GM18858 (cell line): ENCODE measurements around the gene SOX5.

Source experiments
- ATAC-seq: cut with Tn5 transposase; IDR thresholded peaks from one replicate; pipeline ENCODE4 v1.9.1; 2021; ENCODE audit not compliant: unreplicated experiment

SOX5 gene

DNA sequence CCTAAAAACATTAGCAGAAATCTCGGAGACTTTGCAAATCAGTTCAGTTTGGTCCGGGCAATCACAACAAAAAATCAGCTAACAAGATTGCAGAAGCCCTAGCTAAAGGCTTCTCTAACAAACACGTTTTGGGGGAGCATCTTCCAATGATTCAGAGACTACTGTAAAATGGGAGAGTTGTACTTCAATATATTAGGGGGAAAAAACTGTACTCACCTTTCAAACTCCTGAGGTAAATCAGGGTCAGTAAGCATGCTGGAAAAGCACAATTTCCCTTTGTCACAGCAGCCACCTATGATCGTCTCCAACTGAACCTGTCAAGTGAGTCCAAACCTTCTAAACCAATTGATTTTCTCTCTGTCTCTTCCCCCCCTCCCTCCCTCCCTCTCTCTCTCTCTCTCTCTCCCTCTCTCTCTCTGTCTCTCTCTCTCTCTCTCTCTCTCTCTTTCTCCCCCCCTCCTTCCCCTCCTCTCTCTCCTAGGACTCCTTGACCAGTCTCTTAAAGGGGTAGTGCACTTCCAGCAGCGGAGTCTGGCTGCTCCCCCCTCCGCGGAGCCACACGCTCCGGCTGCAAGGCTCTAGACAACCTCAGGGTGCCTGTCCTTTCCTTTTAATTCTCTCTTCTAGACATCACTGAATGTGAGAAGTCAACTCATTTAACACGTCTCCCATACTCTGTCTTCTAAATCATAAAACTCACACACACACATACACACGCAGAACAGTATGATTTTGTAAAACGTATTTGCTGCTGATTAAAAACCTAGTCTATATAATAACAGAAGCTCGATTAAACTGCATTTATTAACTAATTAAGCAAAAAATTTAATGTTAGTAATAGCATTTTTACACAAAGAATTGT lies at the start of gene SOX5:
Gene SOX5 (minus strand): TSS at position 323 of the 862 bp plus-strand sequence. CDS start 69 bp downstream, at position 254.
- no peak for ATAC-seq

GRCh38 chr12:23987046-23987445 lies 37.6 kb upstream of the SOX5 start:
- ATAC-seq: no peak

DNA sequence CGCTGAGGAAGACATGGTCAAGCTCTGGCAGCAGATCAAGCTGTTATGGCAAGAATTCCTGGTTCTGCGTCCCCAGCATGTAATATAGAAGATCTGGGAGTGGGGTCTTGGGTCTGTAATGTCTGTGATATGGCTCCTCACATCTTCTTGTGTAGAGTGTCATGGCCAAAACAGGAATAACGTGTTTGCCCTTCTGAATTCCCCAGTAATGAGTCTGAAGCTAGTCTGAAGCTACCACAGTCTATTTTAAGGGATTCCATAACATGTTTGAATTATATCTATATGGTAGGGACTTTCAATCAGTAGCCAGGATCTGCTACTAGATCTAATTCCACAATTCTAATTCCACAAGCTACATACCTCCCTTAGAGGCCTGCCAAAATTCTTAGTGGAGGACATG lies 31.4 kb upstream of the SOX5 start:
- ATAC-seq: no peak

DNA sequence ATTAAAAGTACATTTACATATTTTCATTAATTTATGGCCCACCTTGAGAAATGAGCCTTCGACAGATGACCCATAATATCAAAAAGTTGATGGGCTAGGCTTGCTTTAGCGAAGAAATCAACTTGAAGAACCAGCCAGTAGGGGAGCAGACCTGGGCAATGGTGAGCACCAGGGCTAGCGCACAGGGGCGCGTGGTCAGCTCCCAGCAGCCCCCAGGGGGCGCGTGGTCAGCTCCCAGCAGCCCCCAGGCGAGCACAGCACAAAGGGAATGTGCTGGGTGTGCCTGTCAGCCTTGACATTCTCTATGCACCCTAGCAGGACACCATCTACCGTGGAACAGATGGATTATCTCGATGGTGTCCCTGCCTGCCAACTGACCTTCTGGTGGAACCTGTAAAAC lies 15.3 kb upstream of the SOX5 start:
- ATAC-seq: no peak

- no peak for ATAC-seq
Measured at GRCh38 chr12:23959826-23960225, 10.4 kb upstream of the SOX5 start.

DNA sequence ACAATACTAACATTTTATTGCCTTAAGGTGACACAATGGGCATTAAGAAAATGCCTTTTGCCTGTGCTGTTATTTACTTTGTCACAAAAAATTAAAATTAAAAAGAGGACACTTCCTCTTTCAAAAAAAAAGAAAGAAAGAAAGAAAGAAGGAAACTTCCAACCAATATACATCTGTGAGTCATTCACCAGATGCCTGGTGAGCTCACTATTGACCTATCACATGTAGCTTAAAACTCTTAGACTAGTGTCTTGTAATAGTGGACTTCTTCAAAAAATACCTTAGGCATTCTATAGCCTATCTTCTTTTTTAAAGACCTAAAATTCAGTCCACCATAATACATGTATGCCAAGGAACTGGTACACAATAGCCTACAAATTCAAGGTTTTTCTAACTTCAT lies 4.9 kb upstream of the SOX5 start:
- ATAC-seq: no peak

DNA sequence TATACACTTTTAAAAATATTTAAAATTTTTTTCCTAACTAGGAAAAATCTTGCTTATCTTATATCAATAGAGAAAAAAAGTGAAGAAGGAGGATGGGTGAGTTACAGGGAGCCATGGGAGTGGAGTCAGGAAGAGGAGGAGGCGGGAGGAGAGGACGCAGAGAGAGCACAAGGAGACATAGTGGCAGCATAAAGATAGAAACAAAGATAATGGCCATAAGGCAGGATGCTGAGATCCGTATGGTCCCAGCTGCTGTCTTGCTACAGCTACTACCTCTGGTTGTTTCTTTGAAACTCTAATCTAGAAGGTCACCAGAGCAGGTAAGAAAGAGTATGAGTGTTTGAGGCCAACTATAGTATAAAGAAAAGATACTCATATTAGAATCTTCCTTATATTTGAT lies 2.6 kb upstream of the SOX5 start:
- ATAC-seq: no peak

- no peak for ATAC-seq
Measured at GRCh38 chr12:23950775-23951451, 1.4 kb upstream of the SOX5 start.

- ATAC-seq: no peak
Measured at GRCh38 chr12:23950210-23950774, 822 bp upstream of the SOX5 start.

DNA sequence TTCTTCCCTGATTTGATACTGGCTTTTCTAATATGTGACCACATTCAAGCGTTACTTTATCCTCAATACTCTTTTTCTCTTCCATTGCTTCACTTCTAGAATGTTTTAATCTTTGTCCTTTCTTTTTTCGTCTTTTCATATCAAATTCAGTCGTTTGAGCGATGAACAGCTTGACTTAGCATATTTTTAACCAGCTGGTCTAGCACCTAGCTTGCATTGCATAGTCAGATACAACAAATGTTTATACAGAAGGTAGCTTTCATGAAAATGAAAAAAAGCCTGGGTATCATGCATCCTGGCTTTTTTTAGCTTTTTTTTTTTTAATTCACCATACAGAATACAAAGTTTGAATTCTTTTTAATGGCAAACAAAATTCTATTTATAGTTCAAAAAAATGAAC lies 1.2 kb downstream of the SOX5 start:
- no peak for ATAC-seq

GRCh38 chr12:23947395-23947794 lies 2.1 kb downstream of the SOX5 start:
- ATAC-seq: no peak

DNA sequence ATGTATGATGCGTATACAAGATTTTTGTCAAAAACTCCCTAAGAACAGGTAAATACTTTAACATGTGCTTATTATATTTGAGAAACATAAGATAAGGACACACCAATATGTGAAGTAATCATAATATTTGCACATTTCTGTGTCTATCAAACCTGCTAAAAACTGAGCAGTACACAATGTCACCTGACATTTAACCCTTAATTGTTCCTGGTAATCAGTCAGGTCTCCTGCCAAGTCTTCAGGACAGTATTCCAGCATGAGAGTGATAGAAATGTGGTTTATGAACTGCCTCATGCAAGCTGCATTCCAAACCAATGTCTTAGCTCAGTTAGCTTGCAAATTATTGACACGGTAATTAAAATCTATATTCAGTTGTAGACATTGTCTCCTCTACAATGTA lies 4.2 kb downstream of the SOX5 start:
- ATAC-seq: no peak

- no peak for ATAC-seq
Measured at GRCh38 chr12:23944067-23944466, 5.4 kb downstream of the SOX5 start.

DNA sequence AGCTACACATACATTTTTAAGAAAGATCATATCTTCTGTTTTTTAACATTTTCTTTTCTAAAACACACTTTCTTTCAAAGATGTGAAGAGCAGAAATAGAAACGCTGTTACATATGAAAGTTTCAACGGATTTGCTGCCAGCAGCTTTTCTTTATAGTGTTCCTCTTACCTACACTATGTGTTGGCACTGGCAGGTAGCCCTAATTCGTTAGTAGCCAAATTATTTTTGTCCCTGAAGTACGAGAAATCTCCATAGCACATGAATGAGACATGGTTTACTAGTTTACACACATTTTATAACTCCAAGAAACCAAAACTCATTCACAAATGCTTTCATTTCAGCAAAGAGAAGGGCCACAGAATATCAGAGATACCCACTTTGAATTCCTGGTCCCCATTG lies 6.6 kb downstream of the SOX5 start:
- ATAC-seq: no peak

DNA sequence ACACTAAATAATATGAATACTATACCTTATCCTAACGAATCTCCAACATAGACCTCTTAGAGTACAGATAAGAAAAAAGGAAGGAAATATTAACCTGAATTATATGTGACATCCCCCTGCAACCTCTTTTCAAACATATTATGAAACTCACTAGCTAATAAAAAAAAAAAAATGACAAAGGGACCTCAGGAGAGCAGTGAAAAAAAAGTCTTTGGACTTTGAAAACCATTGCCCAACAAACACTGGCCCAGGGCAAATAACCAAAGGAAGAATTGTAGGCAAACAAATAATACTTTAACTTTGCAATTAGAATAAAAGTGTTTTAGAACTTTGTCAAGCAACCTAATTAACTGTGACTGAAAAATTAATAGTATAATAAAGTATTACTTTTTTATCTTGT lies 7.7 kb downstream of the SOX5 start:
- ATAC-seq: no peak

GRCh38 chr12:23938422-23938821 lies 11.0 kb downstream of the SOX5 start:
- no peak for ATAC-seq

- ATAC-seq: no peak
Measured at GRCh38 chr12:23931176-23931575, 18.3 kb downstream of the SOX5 start.

GRCh38 chr12:23930599-23930998 lies 18.9 kb downstream of the SOX5 start:
- ATAC-seq: no peak

DNA sequence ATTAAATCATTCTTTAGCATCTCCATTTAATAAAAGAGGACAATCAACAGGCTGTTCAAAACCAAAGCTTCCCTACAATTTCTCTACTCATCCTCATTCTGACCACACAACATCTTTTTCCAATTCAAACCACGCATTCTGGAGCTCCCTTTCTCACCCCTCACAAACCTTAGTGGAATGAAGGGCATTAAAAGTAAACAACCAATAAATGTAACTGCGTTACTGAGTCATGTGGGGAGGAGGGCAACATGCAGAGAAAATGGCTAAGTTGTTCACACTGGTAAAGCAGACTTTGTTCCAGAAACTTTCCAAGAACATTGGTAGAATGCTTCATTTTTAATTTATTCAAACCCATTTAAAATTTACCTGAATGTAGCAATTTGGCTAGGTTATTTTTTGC lies 19.6 kb downstream of the SOX5 start:
- ATAC-seq: no peak

DNA sequence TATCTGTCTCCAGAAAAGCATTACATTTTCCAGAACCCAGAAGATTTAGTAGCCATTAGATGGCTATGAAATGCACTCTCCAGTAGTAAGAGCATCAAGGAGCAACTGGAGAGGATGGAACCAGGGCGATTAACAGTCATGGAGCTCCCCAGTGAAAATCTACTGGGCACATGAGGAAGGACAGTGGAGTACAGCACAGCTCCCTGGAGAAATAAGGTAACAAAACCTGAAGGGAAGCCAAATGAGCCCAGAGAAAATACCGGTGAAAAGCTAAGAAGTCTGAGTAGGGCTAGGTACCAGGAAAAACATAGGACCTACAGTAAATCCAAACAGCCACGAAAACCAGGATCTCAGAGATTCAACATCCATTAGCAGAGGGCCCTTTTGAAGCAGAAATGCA lies 21.6 kb downstream of the SOX5 start:
- no peak for ATAC-seq

- ATAC-seq: no peak
Measured at GRCh38 chr12:23921099-23921856, 28.2 kb downstream of the SOX5 start.
